Mucosa of descending colon (tissue), 3 donors: ENCODE results near the gene GRIA4. TPM values are rescaled to one million over a fixed set of nuclear protein-coding genes. Genes with fewer than 3 reads are reported as not detected.

Experiments used
- ATAC-seq: fragments of 200-7000 bp; cut with Tn5 transposase; one replicate; pipeline ENCODE4 v1.9.1; 2020; ENCODE audit warnings: mild to moderate bottlenecking, moderate library complexity
- DNase-seq, 3 donors: peaks; one replicate each; pipeline ENCODE4 v3.0.0-alpha.2; 2020
- H3K36me3 ChIP-seq: fragments of 200-600 bp; one replicate; pipeline ENCODE4 v1.8.0; 2021; ENCODE audit warnings: low read depth, mild to moderate bottlenecking
- H3K4me1 ChIP-seq: fragments of 200-600 bp; one replicate; pipeline ENCODE4 v1.8.0; 2021; ENCODE audit warnings: low read depth, mild to moderate bottlenecking
- H3K4me3 ChIP-seq: fragments of 200-600 bp; one replicate; pipeline ENCODE4 v1.8.0; 2021; ENCODE audit warnings: mild to moderate bottlenecking
- H3K9me3 ChIP-seq: fragments of 200-600 bp; one replicate; pipeline ENCODE4 v1.8.0; 2021; ENCODE audit warnings: mild to moderate bottlenecking
- intact Hi-C, 2 donors: fragments of 100-400 bp; cut with DNase I in 1 of 2; cut with micrococcal nuclease in 1 of 2; formaldehyde crosslinking; loops; one replicate each; pipeline versions ENCODE4 v1.11.0 to v1.11.1; 2022; cut with DNase I, micrococcal nuclease
- total RNA-seq, 3 donors: library from RNA; stranded (reverse); fragmentation: NEBNext Ultra II Directional in 2 of 3; extraction: Animal tissue kit (Norgen Biotek cat#: 25700) in 2 of 3; gene quantifications; one replicate each; pipeline versions ENCODE4 v1.2.1 to v1.2.4, GENCODE V29; 2021 to 2023
- TF ChIP-seq, protein P1 (sequence below): fragments of 200-600 bp; IDR thresholded peaks from one replicate; pipeline ENCODE4 v1.8.0; 2022; ENCODE audit warnings: antibody characterized with exemption, mild to moderate bottlenecking
- donor health status: DM: no; HTN: no; CAD: no; lungs with moderate emphysema.
- donor health status: DM: no; HTN: no; CAD: no.
- donor health status: DM: no; HTN: yes; CAD: no.

The GRIA4 gene
- total RNA-seq, 3 donors from 2014 or later: 1.6 to 2.3 (median 1.6) TPM

- Histone ChIP-seq H3K9me3 (no peaks in the 10 kb centered on the region), H3K4me1 (no peaks in the 10 kb centered on the region), H3K36me3 (no peaks in the 10 kb centered on the region), H3K4me3 (no peak overlapping the region)
- ATAC-seq (no peak), DNase-seq (no peak)
- TF ChIP-seq, protein P1, sequence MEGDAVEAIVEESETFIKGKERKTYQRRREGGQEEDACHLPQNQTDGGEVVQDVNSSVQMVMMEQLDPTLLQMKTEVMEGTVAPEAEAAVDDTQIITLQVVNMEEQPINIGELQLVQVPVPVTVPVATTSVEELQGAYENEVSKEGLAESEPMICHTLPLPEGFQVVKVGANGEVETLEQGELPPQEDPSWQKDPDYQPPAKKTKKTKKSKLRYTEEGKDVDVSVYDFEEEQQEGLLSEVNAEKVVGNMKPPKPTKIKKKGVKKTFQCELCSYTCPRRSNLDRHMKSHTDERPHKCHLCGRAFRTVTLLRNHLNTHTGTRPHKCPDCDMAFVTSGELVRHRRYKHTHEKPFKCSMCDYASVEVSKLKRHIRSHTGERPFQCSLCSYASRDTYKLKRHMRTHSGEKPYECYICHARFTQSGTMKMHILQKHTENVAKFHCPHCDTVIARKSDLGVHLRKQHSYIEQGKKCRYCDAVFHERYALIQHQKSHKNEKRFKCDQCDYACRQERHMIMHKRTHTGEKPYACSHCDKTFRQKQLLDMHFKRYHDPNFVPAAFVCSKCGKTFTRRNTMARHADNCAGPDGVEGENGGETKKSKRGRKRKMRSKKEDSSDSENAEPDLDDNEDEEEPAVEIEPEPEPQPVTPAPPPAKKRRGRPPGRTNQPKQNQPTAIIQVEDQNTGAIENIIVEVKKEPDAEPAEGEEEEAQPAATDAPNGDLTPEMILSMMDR: no peak
- intact Hi-C loops: no loop called here
These were observed 181.0 kb downstream of the GRIA4 start for GRCh38 chr11:105790840-105791239.

- intact Hi-C loops: no loop called here
- Histone ChIP-seq H3K36me3 (no peaks in the 10 kb centered on the region), H3K9me3 (no peaks in the 10 kb centered on the region), H3K4me3 (no peak overlapping the region), H3K4me1 (no peaks in the 10 kb centered on the region)
- TF ChIP-seq, protein P1: no peak
- DNase-seq: no peak
- no peak for ATAC-seq
These were observed 183.2 kb downstream of the GRIA4 start for GRCh38 chr11:105793092-105793491.

GRCh38 chr11:105799263-105799662, 189.4 kb downstream of the GRIA4 start:
- no peak for DNase-seq
- no peak overlapping the region for H3K4me3 ChIP-seq
- no peaks in the 10 kb centered on the region for H3K4me1 ChIP-seq
- intact Hi-C loops: no loop called here
- H3K36me3 ChIP-seq: no peaks in the 10 kb centered on the region
- no peak for ATAC-seq
- TF ChIP-seq, protein P1: no peak
- H3K9me3 ChIP-seq: no peaks in the 10 kb centered on the region

- intact Hi-C loops: no loop called here
These were observed 190.0 kb downstream of the GRIA4 start for GRCh38 chr11:105799728-105800462.

GRCh38 chr11:105802390-105802789, 192.5 kb downstream of the GRIA4 start:
- ATAC-seq: no peak
- no peak overlapping the region for H3K4me3 ChIP-seq
- TF ChIP-seq, protein P1: no peak
- intact Hi-C loops: no loop called here
- no peaks in the 10 kb centered on the region for H3K4me1 ChIP-seq
- DNase-seq: no peak
- H3K9me3 ChIP-seq: no peaks in the 10 kb centered on the region
- no peaks in the 10 kb centered on the region for H3K36me3 ChIP-seq

More at GRCh38 chr11:105799728-105800462, 190.0 kb downstream of the GRIA4 start:
- H3K36me3 ChIP-seq: no peaks in the 10 kb centered on the region
- H3K4me3 ChIP-seq: no peak overlapping the region
- TF ChIP-seq, protein P1: no peak
- ATAC-seq (no peak), DNase-seq (no peak)
- no peaks in the 10 kb centered on the region for H3K4me1 ChIP-seq
- no peaks in the 10 kb centered on the region for H3K9me3 ChIP-seq
